ENCODE measurements around the gene UBA6. TPM values are rescaled to one million over a fixed set of nuclear protein-coding genes. Genes with fewer than 3 reads are reported as not detected.
"Not testable (repeated sequence)": the region's sequence is repeated elsewhere in the genome, so short reads cannot be mapped to it uniquely, and the experiment has no call there.

The UBA6 gene
- total and polyA plus RNA-seq, 9 donors, result 26.3 to 58.6 (median 36.0) TPM

DNA sequence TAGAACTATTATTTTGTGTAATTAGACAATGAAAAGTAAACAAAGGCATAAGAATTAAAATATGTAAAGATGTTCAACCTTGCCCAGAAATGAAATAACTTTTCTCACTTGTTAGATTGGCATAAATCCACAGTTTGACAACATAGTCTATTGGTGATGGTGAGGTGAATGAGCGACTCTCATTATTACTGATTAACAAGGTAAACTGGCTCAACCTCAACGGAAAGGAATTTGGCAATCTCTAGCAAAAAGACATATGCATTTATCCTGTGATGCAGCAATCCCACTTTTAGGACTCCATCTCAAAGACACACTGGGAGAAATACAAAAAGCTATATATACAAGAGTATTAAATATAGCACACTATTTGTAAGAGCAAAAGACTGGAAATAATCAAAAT is 22.3 kb downstream of the UBA6 start:
- Histone ChIP-seq H3K4me1 (ENCODE audit: control insufficient read depth, insufficient read depth, low read length) (no peaks in the 10 kb centered on the region), H3K36me3 (ENCODE audit: control insufficient read depth, insufficient read depth, low read length) (peaks cover 21% of the 10 kb centered on the region), H3K4me3 (ENCODE audit: low read length) (no peak overlapping the region), H3K9me3 (replicated peaks; ENCODE audit: control insufficient read depth, low read depth, low read length) (no peaks in the 10 kb centered on the region), H3K27ac (ENCODE audit: low read length) (no peak overlapping the region), H3K27me3 (ENCODE audit: control insufficient read depth, insufficient read depth, low read length) (no peaks in the 10 kb centered on the region)
- no CpG with 5 or more reads among the region's 2 CpGs for WGBS (ENCODE audit: insufficient coverage)
- no peak for DNase-seq

- no peaks in the 10 kb centered on the region for H3K9me3 ChIP-seq (replicated peaks; ENCODE audit: control insufficient read depth, low read depth, low read length)
- peaks cover 19% of the 10 kb centered on the region for H3K36me3 ChIP-seq (ENCODE audit: control insufficient read depth, insufficient read depth, low read length)
- no peak overlapping the region for H3K4me3 ChIP-seq (ENCODE audit: low read length)
- no CpG with 5 or more reads among the region's 2 CpGs for WGBS (ENCODE audit: insufficient coverage)
- no peak overlapping the region for H3K27ac ChIP-seq (ENCODE audit: low read length)
- H3K4me1 ChIP-seq (ENCODE audit: control insufficient read depth, insufficient read depth, low read length), result no peaks in the 10 kb centered on the region
- no peak for DNase-seq
- no peaks in the 10 kb centered on the region for H3K27me3 ChIP-seq (ENCODE audit: control insufficient read depth, insufficient read depth, low read length)
These were observed 26.9 kb downstream of the UBA6 start for GRCh38 chr4:67674098-67674497.

GRCh38 chr4:67668315-67668714 is 32.6 kb downstream of the UBA6 start:
- H3K9me3 ChIP-seq (replicated peaks; ENCODE audit: control insufficient read depth, low read depth, low read length), result no peaks in the 10 kb centered on the region
- no peak for DNase-seq
- no CpG with 5 or more reads among the region's 3 CpGs for WGBS (ENCODE audit: insufficient coverage)
- no peaks in the 10 kb centered on the region for H3K27me3 ChIP-seq (ENCODE audit: control insufficient read depth, insufficient read depth, low read length)
- H3K27ac ChIP-seq (ENCODE audit: low read length), result no peak overlapping the region
- H3K4me3 ChIP-seq (ENCODE audit: low read length), result no peak overlapping the region
- no peaks in the 10 kb centered on the region for H3K4me1 ChIP-seq (ENCODE audit: control insufficient read depth, insufficient read depth, low read length)
- peaks cover 14% of the 10 kb centered on the region for H3K36me3 ChIP-seq (ENCODE audit: control insufficient read depth, insufficient read depth, low read length)

- H3K4me3 ChIP-seq (ENCODE audit: low read length), result no peak overlapping the region
- no peak overlapping the region for H3K27ac ChIP-seq (ENCODE audit: low read length)
- peaks cover 10% of the 10 kb centered on the region for H3K9me3 ChIP-seq (replicated peaks; ENCODE audit: control insufficient read depth, low read depth, low read length)
- no peaks in the 10 kb centered on the region for H3K4me1 ChIP-seq (ENCODE audit: control insufficient read depth, insufficient read depth, low read length)
- H3K27me3 ChIP-seq (ENCODE audit: control insufficient read depth, insufficient read depth, low read length), result no peaks in the 10 kb centered on the region
- DNase-seq, result no peak
- peaks cover 31% of the 10 kb centered on the region for H3K36me3 ChIP-seq (ENCODE audit: control insufficient read depth, insufficient read depth, low read length)
- 100% methylated on average over 4 of the region's 4 CpGs for WGBS (ENCODE audit: insufficient coverage)
These were observed 40.5 kb downstream of the UBA6 start for GRCh38 chr4:67660418-67660817.

GRCh38 chr4:67659065-67659464 is 41.9 kb downstream of the UBA6 start:
- Histone ChIP-seq H3K36me3 (ENCODE audit: control insufficient read depth, insufficient read depth, low read length) (peaks cover 31% of the 10 kb centered on the region), H3K4me1 (ENCODE audit: control insufficient read depth, insufficient read depth, low read length) (no peaks in the 10 kb centered on the region), H3K27me3 (ENCODE audit: control insufficient read depth, insufficient read depth, low read length) (no peaks in the 10 kb centered on the region), H3K9me3 (replicated peaks; ENCODE audit: control insufficient read depth, low read depth, low read length) (peaks cover 10% of the 10 kb centered on the region), H3K4me3 (ENCODE audit: low read length) (no peak overlapping the region), H3K27ac (ENCODE audit: low read length) (no peak overlapping the region)
- WGBS (ENCODE audit: insufficient coverage), result 100% methylated on average over 1 of the region's 2 CpGs
- no peak for DNase-seq

- peaks cover 10% of the 10 kb centered on the region for H3K9me3 ChIP-seq (replicated peaks; ENCODE audit: control insufficient read depth, low read depth, low read length)
- H3K4me3 ChIP-seq (ENCODE audit: low read length), result no peak overlapping the region
- WGBS (ENCODE audit: insufficient coverage), result no CpG with 5 or more reads among the region's 3 CpGs
- H3K4me1 ChIP-seq (ENCODE audit: control insufficient read depth, insufficient read depth, low read length), result no peaks in the 10 kb centered on the region
- H3K27ac ChIP-seq (ENCODE audit: low read length), result no peak overlapping the region
- DNase-seq, result no peak
- no peaks in the 10 kb centered on the region for H3K27me3 ChIP-seq (ENCODE audit: control insufficient read depth, insufficient read depth, low read length)
- peaks cover 29% of the 10 kb centered on the region for H3K36me3 ChIP-seq (ENCODE audit: control insufficient read depth, insufficient read depth, low read length)
These were observed 42.7 kb downstream of the UBA6 start for GRCh38 chr4:67658302-67658701.

GRCh38 chr4:67651536-67651935 is 49.4 kb downstream of the UBA6 start:
- peaks cover 15% of the 10 kb centered on the region for H3K36me3 ChIP-seq (ENCODE audit: control insufficient read depth, insufficient read depth, low read length)

GRCh38 chr4:67638136-67638535 is 62.8 kb downstream of the UBA6 start:
- WGBS (ENCODE audit: insufficient coverage), result 92% methylated on average over 3 of the region's 5 CpGs
- no peaks in the 10 kb centered on the region for H3K27me3 ChIP-seq (ENCODE audit: control insufficient read depth, insufficient read depth, low read length)
- no peaks in the 10 kb centered on the region for H3K9me3 ChIP-seq (replicated peaks; ENCODE audit: control insufficient read depth, low read depth, low read length)
- peaks cover 6% of the 10 kb centered on the region for H3K36me3 ChIP-seq (ENCODE audit: control insufficient read depth, insufficient read depth, low read length)
- H3K4me3 ChIP-seq (ENCODE audit: low read length), result no peak overlapping the region
- no peak for DNase-seq
- no peaks in the 10 kb centered on the region for H3K4me1 ChIP-seq (ENCODE audit: control insufficient read depth, insufficient read depth, low read length)
- no peak overlapping the region for H3K27ac ChIP-seq (ENCODE audit: low read length)

More at GRCh38 chr4:67651536-67651935, 49.4 kb downstream of the UBA6 start:
- H3K4me1 ChIP-seq (ENCODE audit: control insufficient read depth, insufficient read depth, low read length), result no peaks in the 10 kb centered on the region
- peak overlapping the region; percentile 38 for H3K27ac ChIP-seq (ENCODE audit: low read length)
- no peaks in the 10 kb centered on the region for H3K9me3 ChIP-seq (replicated peaks; ENCODE audit: control insufficient read depth, low read depth, low read length)
- no peak overlapping the region for H3K4me3 ChIP-seq (ENCODE audit: low read length)
- DNase-seq, result peak; percentile 18
- no peaks in the 10 kb centered on the region for H3K27me3 ChIP-seq (ENCODE audit: control insufficient read depth, insufficient read depth, low read length)

- not testable (repeated sequence) for H3K4me1 ChIP-seq (ENCODE audit: control insufficient read depth, insufficient read depth, low read length); H3K4me3 ChIP-seq (ENCODE audit: low read length); H3K27me3 ChIP-seq (ENCODE audit: control insufficient read depth, insufficient read depth, low read length); DNase-seq; H3K9me3 ChIP-seq (replicated peaks; ENCODE audit: control insufficient read depth, low read depth, low read length); H3K36me3 ChIP-seq (ENCODE audit: control insufficient read depth, insufficient read depth, low read length); H3K27ac ChIP-seq (ENCODE audit: low read length)
- 98% methylated on average over 10 of the region's 30 CpGs for WGBS (ENCODE audit: insufficient coverage)
These were observed 64.0 kb downstream of the UBA6 start for GRCh38 chr4:67636978-67637377.

DNA sequence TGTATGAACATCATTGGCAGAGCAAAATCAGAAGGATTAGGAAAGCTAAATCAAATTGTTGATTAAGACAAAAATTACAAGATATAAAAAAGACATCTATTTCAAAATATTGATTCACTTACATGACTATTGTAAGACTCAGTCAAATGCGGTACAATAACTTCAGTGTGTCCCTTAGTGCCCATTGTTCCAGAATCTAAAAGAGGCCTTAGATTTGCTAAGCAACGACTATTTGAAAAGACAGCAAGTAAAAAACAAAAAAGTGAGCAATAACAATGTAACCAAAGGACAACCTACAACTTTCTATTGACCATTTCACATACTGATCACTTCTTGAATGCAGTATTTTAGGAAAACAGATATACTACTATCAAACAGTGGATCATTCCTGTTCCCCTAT is 65.6 kb downstream of the UBA6 start:
- H3K36me3 ChIP-seq (ENCODE audit: control insufficient read depth, insufficient read depth, low read length), result peaks cover 6% of the 10 kb centered on the region
- no CpG with 5 or more reads among the region's 2 CpGs for WGBS (ENCODE audit: insufficient coverage)

DNA sequence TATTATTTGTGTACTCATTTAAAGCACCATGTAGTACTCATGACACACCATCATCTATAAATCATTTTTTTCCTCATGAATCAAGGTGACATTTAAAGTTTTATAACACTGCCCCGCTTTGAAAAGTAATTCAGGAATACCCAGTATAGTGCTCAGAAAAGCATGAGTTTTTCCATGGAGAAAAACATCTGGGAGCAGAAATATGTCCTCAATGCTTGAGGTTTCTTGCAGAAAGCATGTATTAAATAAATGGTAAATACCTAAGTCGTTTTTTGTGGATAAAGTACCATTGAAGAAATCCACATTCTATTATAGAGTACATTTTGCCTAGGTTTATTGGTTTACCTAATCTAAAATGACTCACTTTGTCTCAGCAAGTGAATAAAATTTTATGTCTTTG is 66.2 kb downstream of the UBA6 start:
- no CpG with 5 or more reads among the region's 2 CpGs for WGBS (ENCODE audit: insufficient coverage)
- Histone ChIP-seq H3K4me3 (ENCODE audit: low read length) (no peak overlapping the region), H3K27me3 (ENCODE audit: control insufficient read depth, insufficient read depth, low read length) (no peaks in the 10 kb centered on the region), H3K27ac (ENCODE audit: low read length) (no peak overlapping the region), H3K36me3 (ENCODE audit: control insufficient read depth, insufficient read depth, low read length) (peaks cover 6% of the 10 kb centered on the region), H3K4me1 (ENCODE audit: control insufficient read depth, insufficient read depth, low read length) (no peaks in the 10 kb centered on the region), H3K9me3 (replicated peaks; ENCODE audit: control insufficient read depth, low read depth, low read length) (no peaks in the 10 kb centered on the region)
- no peak for DNase-seq

More for the DNA sequence above, 65.6 kb downstream of the UBA6 start:
- Histone ChIP-seq H3K27me3 (ENCODE audit: control insufficient read depth, insufficient read depth, low read length) (no peaks in the 10 kb centered on the region), H3K4me3 (ENCODE audit: low read length) (no peak overlapping the region), H3K4me1 (ENCODE audit: control insufficient read depth, insufficient read depth, low read length) (no peaks in the 10 kb centered on the region), H3K27ac (ENCODE audit: low read length) (no peak overlapping the region), H3K9me3 (replicated peaks; ENCODE audit: control insufficient read depth, low read depth, low read length) (no peaks in the 10 kb centered on the region)
- no peak for DNase-seq
